Fibroblast of upper back skin (primary cell): ENCODE measurements around the gene ZC2HC1B.
"Not testable (repeated sequence)": the region's sequence is repeated elsewhere in the genome, so short reads cannot be mapped to it uniquely, and the experiment has no call there.

Experiments
- DNase-seq: peaks from one replicate; pipeline ENCODE4 v3.0.0-alpha.2; 2013

The ZC2HC1B gene

DNA sequence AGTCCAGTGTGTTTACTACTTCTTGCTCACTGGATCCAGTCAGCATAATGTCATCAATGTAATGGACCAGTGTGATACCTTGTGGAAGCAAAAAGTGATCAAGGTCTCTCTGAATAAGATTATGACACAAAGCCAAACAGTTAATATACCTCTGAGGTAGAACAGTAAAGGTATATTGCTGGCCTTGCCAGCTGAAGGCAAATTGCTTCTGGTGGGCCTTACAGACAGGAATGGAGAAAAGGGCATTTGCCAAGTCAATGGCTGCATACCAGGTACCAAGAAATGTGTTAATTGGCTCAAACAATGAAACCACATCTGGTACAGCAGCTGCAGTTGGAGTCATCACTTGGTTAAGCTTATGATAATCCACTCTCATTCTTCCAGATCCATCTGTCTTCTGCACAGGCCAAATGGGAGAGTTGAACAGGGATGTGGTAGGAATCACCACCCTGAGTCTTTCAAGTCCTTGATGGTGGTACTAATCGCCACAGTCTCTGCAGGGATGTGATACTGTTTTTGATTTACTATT, 7.0 kb downstream of the ZC2HC1B start:
- not testable (repeated sequence) for DNase-seq

DNA sequence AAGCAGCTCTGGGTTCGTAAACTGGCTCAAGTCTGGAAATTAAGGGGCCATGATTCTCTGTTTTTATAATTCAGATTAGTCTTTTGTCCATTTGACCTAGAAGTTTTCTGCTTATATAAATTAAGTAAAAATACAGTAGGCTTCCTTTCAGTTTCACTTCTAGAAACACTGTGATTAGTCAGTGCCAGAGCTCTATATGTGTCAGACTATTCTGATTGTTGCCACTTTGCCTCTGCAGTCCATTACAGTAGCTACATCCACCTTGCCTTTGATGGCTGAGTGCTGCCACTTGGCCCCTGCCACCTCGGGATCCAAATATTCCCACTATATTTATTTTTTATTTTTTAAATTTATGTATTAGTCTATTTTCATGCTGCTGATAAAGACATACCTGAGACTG, 7.9 kb downstream of the ZC2HC1B start:
- no peak for DNase-seq

DNA sequence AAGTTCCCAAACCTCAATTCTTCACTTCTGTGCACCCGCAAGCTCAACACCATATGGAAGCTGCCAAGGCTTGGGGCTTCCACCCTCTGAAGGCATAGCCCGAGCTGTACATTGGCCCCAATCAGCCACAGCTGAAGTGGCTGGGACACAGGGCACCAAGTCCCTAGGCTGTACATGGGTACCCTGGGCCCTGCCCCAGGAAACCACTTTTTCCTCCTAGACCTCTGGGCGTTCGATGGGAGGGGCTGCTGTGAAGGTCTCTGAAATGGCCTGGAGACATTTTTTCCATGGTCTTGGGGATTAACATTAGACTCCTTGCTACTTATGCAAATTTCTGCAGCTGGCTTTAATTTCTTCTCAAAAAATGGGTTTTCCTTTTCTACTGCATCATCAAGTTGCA, 9.3 kb downstream of the ZC2HC1B start:
- DNase-seq: not testable (repeated sequence)

DNA sequence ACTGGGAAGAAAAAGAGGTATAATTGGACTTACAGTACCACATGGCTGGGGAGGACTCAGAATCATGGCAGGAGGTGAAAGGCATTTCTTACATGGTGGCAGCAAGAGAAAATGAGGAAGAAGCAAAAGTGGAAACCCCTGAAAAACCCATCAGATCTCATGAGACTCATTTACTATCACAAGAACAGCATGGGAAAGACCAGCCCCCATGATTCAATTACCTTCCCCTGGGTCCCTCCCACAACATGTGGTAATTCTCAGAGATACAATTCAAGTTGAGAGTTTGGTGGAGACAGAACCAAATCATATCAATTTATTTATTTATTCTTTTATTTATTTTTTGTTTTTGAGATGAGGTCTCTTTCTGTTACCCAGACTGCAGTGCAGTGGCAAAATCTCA, 10.2 kb downstream of the ZC2HC1B start:
- not testable (repeated sequence) for DNase-seq

DNA sequence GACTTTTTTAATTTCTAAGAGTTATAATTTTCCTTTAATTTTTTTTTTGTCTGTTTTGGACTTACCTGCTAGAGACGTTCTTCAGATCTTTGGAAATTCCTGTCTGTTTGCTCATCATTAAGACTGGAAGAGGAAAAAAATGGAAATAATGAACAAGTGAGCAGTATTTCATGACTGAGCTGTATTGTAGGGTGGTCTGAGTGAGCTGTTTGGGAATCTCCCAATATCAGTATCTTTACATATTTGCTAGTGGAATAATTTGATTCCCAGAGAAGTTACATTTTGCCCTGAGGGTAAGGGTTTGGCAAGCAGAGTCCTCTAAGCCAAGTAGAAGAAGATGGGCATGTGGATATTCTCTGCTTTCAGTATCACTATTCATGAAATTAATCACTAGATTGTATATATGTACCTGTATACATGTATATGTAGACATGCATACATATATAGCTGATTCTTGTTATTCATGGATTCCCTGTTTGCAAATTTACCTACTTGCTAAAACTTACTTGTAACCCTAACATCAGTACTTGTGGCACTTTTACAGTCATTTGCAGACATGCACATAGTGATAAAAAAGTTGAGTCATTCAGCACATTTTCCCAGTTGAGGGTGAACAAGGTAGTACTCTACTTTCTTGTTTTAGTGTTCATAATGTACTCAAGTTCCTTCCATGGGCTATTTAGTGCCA, 13.5 kb downstream of the ZC2HC1B start:
- DNase-seq: no peak

DNA sequence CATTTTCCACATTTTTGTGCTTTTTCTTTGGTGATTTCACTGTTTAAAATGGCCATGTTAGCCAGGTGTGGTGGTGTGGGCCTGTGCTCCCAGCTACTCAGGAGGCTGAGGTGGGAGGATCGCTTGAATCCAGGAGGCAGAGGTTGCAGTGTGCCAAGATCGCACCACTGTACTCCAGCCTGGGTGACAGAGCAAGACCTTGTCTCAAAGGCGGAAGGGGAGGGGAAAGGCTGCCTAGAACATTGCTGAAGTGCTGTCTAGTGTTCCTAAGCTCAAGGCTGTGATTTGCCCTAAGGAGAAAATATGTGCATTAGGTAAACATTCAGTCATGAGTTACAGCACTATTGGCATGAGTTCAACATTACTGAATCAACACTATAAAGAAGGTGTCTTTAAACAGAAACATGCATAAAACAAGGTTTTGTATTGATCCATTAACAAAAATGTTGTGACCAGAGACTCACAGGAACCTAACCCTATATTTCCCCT, 14.0 kb downstream of the ZC2HC1B start:
- no peak for DNase-seq

DNA sequence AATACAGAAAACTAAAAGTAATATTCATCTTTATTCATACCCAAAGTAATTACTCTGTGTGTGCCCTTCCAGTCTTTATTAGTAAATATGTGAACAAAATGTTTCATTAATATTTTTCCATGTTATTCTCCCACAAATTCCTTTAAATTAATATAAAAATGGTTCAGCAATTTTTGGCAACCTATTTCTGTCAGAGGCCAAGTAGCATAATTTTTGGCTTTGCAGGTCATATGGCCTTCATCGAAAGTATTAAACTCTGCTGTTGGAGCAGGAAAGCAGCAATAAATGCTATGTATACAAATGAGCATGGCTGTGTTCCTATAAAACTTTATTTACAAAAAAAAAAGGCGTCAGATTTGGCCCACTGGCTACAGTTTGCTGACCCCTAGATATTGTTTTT, 16.1 kb downstream of the ZC2HC1B start:
- DNase-seq: no peak

DNA sequence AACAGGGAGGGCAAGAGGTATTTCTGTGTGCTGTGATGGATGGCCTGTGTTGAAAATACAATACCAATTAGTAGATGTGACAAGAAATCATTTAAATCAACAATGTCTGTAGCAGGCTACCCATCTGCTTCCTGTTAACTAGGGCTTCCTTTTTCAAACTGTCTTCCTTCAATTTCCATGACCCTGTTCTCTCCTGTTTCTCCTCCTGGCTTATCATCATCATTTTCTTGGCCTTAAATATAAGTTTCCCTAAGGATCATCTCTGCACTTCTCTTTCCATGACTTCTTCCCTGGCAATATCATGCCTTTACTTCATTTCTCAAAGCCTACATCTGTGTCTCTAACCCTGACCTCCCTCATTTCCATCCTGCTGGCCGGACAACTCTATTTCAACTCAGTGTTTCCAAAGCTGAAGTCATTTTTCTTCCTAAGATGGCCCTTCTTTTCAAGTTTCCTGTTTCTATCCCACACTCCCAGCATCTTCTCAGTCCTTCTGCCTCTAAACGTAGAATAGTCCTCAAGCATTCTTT, 18.2 kb downstream of the ZC2HC1B start:
- no peak for DNase-seq

DNA sequence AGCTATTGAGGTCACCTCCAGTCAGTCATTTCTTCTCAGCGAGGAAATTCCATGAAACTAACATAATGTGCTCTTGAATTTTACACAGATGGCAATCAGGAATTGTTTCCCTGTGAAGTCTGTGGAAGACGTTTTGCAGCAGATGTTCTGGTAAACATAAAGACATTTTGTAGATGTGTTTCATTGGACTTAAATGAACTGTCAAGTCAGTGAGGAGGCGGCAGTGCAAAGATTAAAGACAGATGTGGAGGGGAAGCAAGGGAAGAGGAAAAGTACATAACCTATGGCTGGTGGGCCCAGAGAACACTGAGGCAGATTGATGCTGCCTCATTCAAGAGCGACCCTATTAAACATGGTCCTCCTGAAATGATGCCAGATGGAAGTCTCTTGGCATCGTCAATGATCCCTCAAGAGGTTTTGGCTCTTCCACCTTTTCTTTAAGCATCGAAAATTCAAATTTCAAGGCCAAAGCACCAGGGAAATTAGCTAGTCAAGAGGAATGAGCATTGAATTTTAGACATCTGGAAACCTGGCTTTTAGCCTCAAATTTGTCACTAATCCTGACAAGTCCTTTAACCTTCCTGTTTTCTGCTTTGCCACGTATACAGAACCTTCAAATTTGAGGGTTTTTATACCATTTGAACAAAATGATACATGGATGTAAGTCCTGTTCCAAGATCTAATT, 20.1 kb downstream of the ZC2HC1B start:
- DNase-seq: peak; percentile 22

DNA sequence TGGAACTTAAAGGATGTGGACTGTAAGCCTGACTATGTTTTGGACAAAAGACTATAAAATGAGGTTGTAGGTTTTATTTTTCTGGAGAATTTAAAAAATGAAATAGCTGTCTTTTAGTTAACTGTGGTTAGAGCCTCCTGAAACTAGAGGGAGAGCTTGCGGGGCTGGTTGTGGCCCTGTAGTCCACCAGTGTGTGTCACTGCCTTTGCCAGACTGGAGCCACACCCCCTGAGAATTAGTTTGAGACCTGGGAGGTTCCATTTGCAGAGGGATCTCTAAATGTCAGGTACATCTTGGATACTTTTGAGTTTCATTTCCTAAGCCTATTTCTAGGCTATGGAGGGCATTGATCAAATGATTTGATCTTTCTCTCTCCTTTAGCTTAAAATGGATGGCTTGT, 20.8 kb downstream of the ZC2HC1B start:
- no peak for DNase-seq

DNA sequence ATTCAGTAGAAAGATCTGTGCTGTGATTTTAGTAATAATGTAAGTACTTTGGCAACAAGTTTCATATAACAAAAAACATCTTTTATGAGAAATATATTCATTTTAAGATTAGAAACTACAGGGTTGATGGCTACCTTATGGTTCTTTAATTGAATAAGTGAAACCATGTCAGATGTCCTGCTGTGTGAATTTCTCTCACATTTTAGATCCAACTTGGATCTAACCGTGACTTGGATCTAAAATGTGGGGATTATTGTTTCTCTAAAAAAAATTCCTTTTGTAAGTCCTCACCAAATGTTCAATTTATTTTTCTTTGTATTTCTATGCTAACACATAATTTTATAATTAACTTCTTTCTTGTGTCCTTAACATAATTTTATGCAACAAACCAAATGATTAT, 30.4 kb downstream of the ZC2HC1B start:
- DNase-seq: no peak

DNA sequence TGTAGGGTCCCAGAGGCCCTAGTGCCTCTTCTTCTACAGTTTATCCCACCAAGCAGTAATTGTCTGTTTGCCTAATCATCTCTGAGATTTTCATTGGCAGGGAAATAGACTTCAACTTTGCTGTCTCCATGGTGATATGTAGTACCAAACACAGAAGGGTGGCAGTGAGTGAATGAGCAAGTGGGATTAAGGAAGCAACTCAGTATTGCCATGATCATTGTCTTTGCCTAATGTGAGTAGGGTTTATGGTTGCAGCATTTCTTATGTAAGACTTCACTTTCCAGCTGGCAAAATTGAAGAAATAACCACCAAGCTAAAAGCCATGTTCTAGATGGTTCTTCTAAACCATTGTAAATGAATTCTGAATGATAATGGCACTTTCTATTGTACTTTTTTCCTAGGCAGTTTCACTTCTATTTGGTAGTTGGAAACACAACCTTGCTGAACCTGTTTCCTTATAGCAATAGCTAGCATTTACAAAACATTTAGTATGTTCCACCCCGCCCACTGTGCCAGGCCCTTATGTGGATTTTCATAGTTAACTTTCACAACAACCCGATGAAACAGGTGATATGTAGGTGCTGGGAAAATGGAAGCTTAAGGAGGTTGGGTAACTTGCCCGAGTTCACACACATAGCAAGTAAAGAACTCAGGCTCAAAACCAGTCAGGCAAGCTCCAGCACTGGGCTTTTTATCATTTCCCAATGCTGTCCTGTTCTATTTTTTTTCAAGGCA, 32.0 kb downstream of the ZC2HC1B start:
- no peak for DNase-seq

DNA sequence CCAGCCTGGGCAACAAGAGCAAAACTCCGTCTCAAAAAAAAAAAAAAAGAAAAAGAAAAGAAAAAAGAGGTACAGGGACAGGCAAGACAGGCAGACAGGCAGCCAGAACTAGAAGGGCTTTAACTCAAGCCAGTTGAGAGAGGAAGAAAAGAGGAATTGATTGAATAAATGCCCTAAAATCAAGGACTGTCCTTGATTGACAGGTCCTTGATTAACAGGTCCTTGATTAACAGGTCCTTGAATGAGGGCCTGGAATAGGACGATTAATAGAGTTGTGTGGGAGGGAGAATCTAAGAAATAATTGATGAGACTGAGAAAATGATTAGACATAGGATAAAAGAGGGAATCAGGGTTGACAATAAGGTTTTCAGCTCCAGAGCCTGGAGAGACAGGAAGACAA, 36.1 kb downstream of the ZC2HC1B start:
- DNase-seq: no peak

DNA sequence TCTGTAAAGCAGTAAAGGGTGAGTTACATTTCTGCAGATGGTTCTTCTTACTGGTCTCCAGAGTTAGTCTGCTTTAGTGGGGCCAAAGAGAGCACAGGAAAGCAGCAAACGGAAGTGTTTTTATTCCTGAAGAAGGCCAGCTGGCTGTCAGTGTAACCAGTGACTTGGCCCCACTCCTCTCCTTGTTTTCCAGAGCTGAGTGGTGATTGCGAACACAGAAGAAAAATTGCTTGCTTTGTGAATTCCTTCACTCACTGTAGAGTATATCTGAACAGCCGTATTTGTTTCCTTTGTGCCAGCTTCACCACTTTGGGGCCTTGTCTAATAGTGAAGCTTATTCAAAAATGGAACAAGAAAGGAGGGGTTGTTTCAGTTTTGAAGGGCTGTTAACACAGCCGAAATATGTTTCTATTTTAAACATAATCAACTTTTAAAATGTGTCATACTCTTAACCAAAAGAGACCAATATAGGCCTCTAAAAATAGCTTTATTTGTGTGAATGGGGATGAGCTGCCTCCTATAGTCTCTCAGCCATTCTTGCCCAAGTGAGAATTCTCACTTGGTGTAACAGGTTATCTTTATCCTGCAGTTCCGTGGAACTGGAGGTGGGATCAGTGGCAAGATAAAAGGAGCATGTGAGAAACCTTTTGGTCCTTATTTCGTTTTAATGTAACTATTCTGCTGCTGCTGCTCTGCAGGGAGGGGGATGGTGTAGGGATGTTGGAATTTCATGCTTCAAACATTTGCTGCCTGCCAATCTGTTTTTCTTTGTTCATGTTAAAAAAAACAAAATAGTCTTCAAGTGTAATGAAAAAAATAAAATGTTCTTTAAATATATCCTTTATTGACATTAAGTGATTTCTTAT, 37.8 kb downstream of the ZC2HC1B start:
- peak; percentile 33 for DNase-seq

DNA sequence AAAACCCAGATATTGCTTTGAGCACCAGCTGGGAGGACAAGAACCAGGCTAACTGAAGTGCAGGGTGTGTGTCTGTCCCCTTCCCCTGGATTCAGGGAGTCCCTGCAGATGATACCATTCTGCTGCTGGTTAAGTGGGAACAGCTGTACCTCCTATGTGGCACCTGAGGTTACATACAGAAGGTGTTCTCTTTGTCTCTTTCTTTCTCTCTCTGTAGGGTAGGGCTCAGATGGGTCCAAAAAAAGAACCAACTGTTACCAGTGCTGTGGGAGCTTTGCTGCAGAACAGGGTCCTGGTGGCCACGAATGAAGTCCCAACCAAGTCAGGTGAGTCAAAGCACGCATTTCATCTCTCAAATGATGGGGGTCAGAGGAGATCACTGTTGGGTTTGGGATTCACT, 38.6 kb downstream of the ZC2HC1B start:
- no peak for DNase-seq

DNA sequence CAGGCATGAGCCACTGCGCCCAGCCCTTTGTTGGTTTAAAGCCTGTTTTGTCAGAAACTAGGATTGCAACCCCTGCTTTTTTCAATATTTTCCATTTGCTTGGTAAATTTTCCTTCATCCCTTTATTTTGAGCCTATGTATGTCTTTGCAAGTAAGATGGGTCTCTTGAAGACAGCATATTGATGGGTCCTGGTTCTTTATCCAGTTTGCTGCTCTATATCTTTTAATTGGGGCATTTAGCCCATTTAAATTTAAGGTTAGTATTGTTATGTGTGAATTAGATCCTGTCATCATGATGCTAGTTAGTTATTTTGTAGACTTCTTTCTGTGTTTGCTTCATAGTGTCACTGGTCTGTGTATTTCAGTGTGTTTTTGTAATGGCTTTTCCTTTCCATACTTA, 46.8 kb downstream of the ZC2HC1B start:
- no peak for DNase-seq

DNA sequence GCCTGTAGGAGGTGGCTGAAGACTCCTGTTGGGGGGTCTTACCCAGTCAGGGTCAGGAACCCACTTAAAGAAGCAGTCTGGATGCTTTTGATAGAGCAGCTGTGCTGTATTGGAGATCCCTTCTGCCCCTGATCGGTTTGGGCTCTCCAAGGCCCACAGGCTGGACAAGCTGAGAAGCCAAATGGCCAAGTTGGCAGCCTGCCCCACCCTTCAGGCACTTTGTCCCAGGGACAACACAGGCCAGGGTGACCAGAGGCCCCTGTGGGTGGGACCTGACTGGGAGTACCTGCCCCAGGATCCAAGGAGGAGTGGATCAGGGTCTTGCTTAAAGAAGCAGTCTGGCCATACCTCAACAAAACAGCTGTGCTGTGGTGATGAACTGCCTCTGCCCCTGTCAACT, 48.4 kb downstream of the ZC2HC1B start:
- no peak for DNase-seq

DNA sequence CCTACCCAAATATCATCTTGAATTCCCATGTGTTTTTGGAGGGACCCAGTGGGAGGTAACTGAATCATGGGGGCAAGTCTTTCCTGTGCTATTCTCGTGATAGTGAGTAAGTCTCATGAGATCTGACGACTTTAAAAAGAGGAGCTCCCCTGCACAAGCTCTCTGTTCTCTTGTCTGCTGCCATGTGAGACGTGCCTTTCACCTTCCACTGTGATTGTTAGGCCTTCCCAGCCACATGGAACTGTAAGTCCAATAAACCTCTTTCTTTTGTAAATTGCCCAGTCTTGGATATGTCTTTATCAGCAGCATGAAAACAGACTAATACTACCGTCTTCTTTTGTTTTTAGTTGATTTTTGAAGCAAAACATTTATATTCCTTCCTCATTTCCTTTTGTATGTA, 52.8 kb downstream of the ZC2HC1B start:
- DNase-seq: not testable (repeated sequence)

DNA sequence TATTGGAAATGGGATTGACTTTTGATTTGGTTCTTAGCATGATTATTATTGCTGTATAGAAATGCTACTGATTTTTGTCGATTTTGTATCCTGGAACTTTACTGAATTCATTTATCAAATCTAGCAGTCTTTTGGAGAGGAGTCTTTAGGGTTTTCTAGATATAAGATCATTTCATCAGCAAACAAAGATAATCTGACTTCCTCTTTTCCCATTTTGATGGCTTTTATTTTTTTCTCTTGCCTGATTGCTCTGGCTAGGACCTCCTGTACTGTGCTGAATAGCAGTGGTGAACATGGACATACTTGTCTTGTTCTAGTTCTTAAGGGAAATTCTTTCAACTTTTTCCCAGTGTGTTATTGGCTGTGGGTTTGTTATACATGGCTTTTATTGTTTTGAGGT, 64.6 kb downstream of the ZC2HC1B start:
- DNase-seq: no peak

DNA sequence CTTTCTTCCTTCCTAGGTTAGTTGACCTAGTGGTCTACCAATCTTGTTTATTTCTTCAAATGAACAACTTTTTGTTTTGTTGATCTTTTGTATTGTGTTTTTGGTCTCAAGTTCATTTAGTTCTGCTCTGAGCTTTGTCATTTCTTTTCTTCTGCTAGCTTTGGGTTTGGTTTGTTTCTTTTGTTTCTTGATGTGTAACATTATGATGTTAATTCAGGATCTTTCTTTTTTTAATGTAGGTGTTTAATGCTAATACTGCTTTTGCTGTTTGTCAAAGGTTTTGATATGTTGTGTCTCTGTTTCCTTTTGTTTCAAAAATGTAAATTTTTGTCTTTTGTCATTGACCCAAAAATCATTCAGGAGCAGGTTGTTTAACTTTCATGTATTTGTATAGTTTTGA, 65.7 kb downstream of the ZC2HC1B start:
- no peak for DNase-seq

DNA sequence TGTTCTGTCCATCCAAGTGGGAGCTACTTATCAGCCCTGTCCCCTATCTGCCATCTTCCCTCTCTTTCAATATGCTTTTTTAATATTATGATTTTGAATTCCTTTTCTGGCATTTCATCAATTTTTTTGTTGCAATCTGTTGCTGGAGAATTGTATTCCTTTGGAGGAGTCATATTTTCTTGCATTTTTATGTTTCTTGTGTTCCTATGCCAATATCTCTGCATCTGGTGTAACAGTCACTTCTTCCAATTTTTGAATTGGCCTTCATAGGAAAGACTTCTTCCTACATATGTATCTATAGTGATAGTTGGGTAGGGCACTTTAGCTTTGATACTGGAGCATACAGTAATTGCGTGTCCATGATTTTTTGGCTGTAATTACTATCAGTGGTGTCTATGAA, 70.1 kb downstream of the ZC2HC1B start:
- DNase-seq: no peak

DNA sequence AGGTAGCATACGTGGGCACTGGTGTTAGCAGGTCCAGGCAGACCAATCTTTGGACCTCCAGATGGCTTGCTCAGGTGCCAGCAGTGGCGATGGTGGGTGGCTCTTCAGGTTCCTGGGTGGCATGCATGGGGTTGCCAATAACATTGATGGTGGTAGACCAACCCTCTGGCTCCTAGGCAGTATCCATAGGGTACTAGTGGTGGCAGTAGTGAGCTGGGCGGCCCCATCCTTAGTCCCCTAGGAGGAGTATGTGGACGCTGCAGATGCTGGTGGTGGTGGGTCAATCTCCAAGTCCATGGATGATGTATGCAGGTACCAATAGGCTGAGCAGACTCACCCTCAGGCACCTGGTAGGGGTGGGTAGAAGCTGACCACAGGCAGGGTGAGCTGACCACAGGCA, 70.6 kb downstream of the ZC2HC1B start:
- DNase-seq: no peak

DNA sequence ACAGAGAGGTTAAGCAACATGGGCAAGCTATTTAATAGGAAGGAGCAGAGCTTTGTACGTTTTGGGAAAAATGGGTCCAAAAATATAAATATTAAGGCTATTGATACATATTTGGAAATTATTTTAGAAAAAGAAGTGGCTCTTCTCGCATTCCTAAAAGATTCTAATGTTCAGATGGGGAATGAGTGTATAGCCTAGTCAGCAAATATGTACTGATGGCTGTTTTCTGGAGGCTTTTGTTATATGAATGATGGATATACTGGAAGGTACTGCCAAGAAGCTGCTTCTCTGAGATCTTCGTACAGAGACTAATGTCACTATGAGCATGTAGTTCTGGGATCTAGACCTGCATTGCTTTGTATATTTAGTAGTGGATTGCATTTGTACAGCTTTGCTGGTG, 72.1 kb downstream of the ZC2HC1B start:
- no peak for DNase-seq
